KBM-7 (cell line): Measurements from ENCODE around the gene FUT7.

Experiments
- DNase-seq: peaks from one replicate; pipeline ENCODE4 v3.0.0-alpha.2; 2015
- in situ Hi-C: fragments of 300-500 bp; cut with MboI; formaldehyde crosslinking; loops from 2 replicates; pipeline ENCODE4 v1.14.3; 2020; ENCODE audit warnings: low sequenced_read_pairs, low pct_unique_long_range_greater_than_20kb, mixed read lengths

The FUT7 gene

DNA sequence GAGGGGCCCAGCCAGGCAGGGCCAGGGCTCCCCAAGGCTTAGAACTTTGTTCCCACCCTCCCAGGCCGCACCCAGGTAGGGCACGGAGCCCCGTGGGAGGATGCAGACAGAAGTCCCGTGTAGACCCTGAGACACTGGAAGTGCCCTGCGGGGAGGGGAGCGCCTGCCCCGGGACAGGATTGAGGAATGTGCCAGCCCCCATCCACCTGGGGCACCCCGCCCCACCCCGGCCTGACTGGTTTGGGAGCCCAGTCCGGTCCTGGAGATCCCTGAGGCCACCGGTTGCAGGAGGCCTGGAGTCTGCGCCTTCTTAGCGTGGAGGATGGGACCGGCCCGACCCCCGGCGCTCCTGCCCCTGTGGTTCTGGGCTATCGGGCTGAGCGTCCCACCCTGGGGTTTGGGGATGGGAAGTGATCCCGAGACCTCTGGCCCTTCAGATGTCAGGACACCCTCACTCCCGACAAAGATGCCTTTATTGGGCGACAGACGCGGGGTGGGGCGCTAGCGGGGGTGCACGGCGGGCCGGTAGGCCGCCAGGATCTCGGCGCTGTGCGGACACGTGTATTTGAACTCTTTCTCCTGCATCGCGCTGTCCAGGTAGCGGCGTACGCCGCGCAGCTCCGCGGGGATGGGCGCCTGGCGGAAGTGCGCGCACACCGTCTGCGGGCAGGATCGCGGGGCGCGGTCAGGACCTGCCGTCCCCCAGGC lies 37.6 kb downstream of the FUT7 start:
- in situ Hi-C loops: no loop called here
- no peak for DNase-seq

DNA sequence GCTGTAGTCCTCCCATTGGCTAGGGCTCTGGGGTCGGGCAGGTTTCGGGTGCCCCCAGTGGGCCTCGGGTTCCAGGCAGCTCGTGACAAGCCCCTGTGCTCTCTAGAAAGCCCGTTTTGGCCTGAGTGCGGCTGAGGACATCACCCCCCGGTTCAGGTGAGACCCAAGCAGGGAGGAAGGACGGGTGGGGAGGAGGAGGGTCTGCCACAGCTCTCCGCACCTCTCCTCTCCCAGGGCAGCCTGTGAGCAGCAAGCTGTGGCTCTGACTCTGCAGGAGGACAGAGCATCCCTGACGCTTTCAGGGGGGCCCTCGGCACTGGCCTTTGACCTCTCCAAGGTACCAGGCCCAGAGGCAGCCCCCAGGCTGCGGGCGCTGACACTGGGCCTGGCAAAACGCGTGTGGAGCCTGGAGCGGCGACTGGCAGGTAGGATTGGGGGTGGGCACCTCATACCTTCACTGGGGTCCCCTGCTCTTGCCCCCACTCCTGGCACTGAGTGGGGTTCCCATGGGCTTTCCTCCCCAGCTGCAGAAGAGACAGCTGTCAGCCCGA lies 39.0 kb downstream of the FUT7 start:
- in situ Hi-C loops: no loop called here
- DNase-seq: no peak

DNA sequence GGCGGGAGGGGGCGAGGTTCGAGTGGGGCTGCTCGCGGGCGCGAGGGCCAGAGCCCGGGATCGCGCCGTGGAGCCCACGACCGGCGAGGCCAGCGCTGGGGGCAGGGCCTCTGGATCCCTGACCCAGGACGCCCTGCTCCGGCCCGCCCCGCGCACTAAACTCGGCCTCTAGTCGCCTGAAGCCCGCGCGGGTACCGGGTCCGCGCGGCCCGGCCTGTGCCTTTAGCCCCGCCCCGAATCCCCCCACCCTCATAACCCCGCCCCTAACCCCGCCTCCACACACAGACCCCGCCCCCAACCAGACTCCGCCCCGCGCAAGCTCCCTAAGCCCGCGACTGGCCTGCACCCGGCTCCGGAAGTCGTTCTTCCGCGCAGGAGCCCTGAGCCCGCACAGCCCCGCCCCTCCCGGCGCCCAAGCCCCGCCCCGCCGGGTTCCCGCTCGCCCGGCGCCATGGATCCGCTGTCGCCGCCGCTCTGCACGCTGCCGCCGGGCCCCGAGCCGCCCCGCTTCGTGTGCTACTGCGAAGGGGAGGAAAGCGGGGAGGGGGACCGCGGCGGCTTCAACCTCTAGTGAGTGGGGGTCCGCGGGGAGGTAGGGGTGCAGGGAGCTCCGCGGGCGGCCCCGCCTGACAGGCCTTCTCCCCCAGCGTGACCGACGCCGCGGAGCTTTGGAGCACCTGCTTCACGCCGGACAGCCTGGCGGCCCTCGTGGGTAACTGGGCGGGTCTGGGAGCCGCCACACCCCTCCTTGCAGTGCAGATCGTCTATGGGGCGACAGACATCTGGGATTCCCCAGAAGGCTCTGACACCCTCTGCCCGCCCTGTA lies 39.7 kb downstream of the FUT7 start, which contains the start of gene PAXX:
Gene PAXX, plus strand, starts transcription at position 430 of the 826 bp plus-strand sequence. Its CDS starts 22 bp downstream, at position 452.
- in situ Hi-C loops: no loop called here
- peak; percentile 67 for DNase-seq

DNA sequence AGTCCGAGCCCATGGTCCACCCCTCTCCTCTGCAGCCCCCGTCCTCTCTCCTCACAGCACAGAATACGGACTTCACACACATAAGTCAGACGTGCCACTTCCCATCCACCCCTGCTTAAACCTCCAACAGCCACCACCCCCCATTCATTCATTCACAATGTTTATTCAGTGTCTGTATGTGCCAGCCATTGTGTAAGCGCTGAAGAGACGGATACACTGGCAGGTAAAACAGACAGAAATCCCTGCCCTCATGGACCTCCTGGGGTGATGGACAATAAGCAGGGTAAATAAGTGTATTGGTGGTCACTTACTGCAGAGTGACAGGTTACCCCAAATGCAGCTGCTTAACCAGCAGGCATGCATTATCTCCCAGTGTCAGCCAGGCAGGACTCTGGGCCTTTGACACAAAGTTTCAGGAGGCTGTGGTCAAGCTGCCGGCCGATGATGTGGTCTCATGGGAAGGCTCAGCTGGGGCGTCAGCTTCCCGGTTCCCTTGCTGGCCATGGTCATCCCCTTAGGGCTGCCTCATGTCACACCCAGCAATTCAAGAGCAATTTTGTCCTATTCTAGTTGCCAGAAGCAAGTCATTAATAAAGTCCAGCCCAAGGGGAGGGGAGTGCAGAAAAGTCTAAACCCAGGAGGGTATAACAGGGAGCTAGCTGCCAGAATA lies 41.5 kb downstream of the FUT7 start:
- no peak for DNase-seq
- in situ Hi-C loops: no loop called here

DNA sequence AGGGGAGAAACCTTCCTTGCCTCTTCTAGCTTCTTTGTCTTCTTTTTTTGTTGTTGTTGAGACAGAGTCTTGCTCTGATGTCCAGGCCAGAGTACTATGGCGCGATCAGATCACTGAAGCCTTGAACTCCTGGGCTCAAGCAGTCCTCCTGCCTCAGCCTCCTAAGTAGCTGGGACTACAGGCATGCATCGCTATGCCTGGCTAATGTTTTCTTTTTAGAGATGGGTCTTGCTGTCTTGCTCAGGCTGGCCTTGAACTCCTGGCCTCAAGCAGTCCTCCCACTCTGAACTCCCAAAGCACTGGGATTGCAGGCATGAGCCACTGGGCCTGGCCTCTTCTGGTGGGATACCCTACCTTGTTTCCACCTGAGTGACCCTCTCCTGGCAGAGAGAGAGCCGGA lies 43.0 kb downstream of the FUT7 start:
- DNase-seq: no peak
- in situ Hi-C loops: no loop called here

DNA sequence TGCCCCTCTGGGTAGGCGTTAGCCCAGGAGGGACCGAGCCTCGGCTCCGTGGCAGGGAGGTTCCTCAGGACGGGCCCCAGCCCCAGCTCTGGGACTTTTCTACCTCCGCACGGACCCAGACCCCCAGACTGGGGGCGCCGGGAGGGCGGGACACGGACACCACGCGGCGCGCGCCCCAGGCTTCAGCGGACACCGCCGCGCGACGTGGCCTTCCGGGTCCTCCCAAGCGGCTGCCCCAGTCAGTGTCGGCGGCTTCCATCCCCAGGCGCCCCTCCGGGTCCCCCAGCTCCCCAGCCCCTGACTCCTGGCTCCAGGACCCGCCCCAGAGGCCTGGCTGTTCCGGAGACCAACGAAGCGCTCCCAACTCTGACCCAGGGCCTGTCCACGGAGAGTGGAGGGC lies 46.0 kb downstream of the FUT7 start:
- DNase-seq: no peak
- in situ Hi-C loops: no loop called here

DNA sequence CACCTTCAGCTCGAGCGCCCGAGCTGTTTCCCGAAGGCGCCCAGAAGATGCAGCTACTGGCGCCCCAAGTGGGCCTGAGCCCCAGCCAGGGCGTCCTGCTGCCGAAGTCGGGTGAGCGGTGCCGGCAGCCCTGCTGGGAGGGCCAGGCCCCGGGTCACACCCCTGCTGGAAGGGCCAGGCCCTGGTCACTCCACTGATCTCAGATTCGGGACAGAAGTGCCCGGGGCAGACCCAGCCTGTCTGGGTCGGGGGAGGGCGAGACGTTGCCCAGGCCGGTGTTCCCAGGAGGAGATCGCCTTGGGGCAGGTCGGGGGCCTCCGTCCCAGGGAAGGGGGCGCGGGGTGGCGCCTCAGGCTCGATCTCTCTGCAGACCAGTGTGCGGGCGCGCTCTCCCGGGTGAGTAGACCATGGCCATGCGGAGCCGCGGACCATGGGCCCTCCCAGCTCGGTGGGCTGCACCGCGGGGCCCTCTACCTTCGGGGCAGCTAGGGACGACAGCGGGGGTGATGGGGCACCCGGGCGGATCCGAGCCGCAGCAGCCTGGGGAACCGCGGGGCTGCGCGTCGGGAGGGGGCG lies 46.8 kb downstream of the FUT7 start:
- no peak for DNase-seq
- in situ Hi-C loops: no loop called here

DNA sequence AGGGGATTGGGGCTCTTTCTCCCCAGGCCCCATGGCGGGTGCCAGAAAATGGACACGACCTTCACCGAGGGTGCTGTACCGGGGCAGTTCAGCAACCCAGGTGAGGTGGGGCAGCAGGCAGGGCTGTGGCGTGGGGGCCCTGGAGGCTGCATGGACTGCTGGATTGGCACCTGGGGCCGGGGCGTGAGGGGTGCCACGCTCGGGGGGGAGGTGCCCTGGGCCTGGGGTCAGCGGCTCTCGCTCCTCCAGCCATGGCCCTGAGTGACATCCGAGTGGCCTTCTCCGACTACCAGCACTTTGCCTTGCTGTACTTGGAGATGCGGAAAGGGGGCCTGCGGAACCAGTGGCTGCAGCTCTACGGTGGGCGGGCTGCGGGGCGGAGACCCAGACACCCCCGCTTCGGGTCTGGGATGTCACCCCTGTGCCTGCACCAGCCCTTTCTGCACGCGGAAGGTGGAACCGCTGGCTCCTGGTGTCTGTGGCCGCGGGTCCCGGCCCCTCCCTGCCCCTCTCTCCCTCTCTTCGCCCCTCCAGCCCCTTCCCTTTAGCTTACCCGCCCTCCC lies 47.3 kb downstream of the FUT7 start:
- in situ Hi-C loops: no loop called here
- no peak for DNase-seq

DNA sequence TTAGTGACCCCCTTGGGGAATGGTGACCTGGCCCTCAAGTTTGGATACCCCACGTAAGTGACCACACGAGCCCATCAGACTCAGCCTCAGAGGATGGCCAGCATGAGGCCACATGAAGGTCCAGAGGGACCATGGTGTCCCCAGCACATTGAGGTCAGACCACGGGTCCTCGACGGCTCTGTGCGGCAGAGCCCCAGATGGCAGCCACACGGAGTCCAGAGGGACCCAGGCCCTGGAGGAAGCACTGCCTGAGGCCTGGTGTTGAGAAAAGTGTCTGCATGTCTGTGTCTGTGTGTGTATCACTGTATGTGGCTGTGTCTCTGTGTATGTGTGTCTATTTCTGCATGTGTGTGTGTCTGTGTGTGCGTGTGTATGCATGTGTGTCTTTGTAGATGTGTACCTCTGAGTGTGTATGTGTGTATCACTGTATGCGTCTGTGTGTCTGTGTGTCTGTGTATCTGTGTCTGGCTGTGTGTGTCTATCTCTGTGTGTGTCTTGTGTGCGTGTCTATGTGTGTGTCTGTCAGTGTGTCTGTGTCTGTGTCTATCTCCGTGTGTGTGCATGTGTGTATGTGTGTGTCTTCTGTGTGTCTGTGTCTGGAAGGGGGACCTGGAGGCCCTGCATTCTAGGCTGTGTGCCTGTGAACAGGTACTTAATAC lies 48.1 kb downstream of the FUT7 start:
- in situ Hi-C loops: no loop called here

DNA sequence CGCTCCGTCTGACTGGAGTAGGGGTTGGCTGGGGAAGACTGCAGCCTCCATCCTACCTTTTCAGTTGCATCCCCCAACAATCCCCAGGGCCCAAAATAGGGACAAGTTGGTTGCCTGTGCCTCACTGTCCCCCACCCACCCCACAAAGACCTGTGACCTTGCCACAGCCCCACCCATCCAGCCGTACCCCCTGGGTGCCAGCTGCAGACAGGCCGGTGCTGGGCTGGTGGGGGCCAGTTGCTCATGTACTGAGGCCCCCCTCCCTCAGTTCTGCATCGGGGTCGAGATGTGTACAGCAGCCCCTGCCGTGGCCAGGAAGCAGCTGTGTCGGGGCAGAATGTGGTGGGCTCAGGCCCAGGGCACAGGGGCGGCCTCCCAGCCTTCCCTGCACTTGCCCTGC lies 48.7 kb downstream of the FUT7 start:
- DNase-seq: no peak
- in situ Hi-C loops: no loop called here

More for the DNA sequence above, 48.1 kb downstream of the FUT7 start:
- DNase-seq: no peak

DNA sequence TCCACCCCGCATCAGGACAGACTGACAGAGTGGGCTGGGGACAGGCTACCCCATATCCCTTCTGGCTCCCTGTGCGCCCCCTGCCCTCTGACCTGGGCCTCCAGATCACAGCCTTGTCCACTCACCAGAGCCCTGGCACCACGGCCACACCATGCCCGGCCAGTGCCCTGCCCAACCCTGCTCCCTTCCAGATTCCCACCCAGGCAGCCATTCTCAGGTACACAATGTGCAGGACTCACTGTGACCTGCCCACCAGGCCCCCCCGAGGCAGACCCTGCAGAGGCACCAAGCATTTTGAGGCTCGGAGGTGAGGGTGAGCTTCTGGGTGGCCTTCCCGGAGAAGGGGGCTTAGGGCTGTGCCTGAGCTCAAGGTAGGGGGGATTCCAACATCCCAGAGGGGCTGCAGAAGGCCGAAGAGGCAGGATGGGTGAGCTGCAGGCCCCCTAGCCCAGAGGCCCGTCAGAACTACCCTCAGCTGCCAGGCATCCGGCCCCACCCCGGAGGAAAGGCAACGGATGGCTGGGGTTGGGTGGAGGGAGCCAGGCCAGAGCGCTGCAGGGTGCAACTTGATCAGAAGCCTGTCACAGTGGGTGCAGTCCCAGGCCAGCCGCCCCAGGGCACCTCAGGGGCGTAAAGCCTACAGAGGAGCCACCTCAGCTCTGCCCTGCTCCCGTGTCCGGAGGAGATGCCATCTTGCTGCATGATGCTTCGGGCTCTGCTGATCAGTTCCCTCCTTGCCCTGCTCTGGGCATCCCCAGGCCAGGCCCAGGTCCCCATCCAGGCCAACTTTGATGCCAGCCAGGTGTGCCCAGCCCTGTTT lies 49.4 kb downstream of the FUT7 start, which contains the start of gene LCNL1:
Gene LCNL1, plus strand, starts transcription at position 762 of the 820 bp plus-strand sequence. CDS start 594 bp downstream, outside the sequence.
- DNase-seq: no peak
- in situ Hi-C loops: no loop called here

DNA sequence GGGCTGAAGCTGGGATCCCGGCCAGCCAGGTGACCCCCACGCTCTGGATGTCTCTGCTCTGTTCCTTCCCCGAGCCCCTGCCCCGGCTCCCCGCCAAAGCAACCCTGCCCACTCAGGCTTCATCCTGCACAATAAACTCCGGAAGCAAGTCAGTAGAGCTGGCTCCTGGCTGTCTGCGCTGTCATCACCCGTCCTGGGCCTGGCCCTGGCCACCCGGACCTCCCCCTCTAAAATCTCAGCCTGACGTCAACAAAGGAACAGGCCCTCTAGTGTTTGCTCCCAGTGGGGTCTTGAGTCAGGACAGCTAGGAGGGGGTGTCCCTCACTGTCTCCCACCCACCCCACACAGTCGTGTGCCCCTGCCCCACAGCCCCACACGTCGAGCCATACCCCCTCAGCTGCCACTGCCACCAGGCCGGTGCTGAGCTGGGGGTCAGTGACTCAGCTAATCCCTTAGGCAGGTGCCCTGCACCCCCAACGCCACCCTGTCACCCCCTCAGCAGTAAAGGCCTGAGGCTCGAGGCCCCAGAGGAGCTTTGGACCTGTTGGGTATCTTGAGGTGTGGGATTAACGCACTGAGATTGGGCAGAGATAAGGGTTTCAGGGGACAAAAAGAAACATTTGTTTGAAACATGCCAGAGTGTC lies 50.2 kb downstream of the FUT7 start:
- in situ Hi-C loops: no loop called here
- DNase-seq: no peak

DNA sequence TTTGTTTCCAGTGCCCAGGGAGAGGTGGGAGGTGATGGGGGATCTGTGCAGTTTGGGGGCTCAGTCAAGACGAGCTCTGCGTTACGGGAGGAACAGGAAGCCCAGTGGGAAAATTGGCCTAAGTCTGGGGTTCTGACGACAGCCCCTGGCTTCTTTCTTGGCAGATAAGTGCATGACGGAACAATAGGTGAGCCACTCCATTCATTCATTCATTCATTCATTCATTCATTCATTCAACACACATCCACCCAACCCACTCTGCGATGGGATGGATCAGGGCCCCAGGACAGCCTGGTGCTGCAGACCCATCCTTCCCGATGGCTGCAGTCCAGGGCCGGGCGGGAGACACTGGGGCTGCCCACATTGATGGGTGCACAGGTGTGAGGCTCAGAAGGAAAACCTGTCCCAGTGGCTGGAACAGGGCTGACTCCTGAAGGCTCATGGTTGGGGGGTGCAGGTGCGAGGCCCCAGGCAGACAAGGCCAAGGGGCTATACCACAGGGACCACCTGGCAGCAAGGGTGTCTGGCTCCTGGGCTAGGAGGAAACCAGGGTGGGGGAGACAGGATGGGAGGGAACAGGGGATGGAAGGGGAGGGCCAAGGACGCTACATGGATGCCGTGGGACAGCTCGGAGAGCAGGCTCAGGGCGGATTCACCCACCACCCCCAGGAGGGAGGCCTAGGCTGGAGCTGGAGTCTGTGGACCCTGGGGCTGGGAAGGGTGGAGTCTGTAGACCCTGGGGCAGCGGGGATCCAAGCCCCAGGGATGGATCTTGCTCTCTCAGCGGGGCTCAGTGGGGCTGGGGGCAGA lies 51.0 kb downstream of the FUT7 start:
- DNase-seq: no peak
- in situ Hi-C loops: no loop called here
